HG03280 (cell line): ENCODE data around the gene CFAP45.

Source experiments
- ATAC-seq: cut with Tn5 transposase; IDR thresholded peaks from one replicate; pipeline ENCODE4 v1.9.1; 2021; ENCODE audit warnings: mild to moderate bottlenecking, moderate library complexity; ENCODE audit not compliant: unreplicated experiment

Gene CFAP45

GRCh38 chr1:159936273-159936904 is 36.4 kb upstream of the CFAP45 start:
- peak; percentile 51 for ATAC-seq

- no peak for ATAC-seq
These were observed 35.8 kb upstream of the CFAP45 start for GRCh38 chr1:159935719-159936272.

- no peak for ATAC-seq
These were observed 35.3 kb upstream of the CFAP45 start for GRCh38 chr1:159935305-159935704.

- no peak for ATAC-seq
These were observed 34.4 kb upstream of the CFAP45 start for GRCh38 chr1:159934136-159935039.

- no peak for ATAC-seq
These were observed 33.4 kb upstream of the CFAP45 start for GRCh38 chr1:159933347-159933746.

GRCh38 chr1:159932296-159933285 is 32.6 kb upstream of the CFAP45 start:
- ATAC-seq: no peak

- no peak for ATAC-seq
These were observed 31.8 kb upstream of the CFAP45 start for GRCh38 chr1:159931795-159932173.

GRCh38 chr1:159931101-159931794 is 31.3 kb upstream of the CFAP45 start:
- no peak for ATAC-seq

- no peak for ATAC-seq
These were observed 30.7 kb upstream of the CFAP45 start for GRCh38 chr1:159930634-159931033.

GRCh38 chr1:159930216-159930615 is 30.3 kb upstream of the CFAP45 start:
- ATAC-seq: no peak

- ATAC-seq: no peak
These were observed 29.4 kb upstream of the CFAP45 start for GRCh38 chr1:159929155-159930051.

- ATAC-seq: no peak
These were observed 28.6 kb upstream of the CFAP45 start for GRCh38 chr1:159928491-159929050.

- no peak for ATAC-seq
These were observed 28.0 kb upstream of the CFAP45 start for GRCh38 chr1:159927849-159928431.

GRCh38 chr1:159927211-159927848 is 27.4 kb upstream of the CFAP45 start:
- no peak for ATAC-seq

- peak; percentile 2 for ATAC-seq
These were observed 25.7 kb upstream of the CFAP45 start for GRCh38 chr1:159925719-159926078.

GRCh38 chr1:159924791-159925718 is 25.1 kb upstream of the CFAP45 start, which contains the start of gene TAGLN2:
Gene TAGLN2, minus strand, starts transcription at chr1:159925507. Its CDS starts 4,998 bp downstream, at chr1:159920509.
- ATAC-seq: peak; percentile 54
